ENCODE results near the gene ROBO4. TPM values are rescaled to one million over a fixed set of nuclear protein-coding genes. Genes with fewer than 3 reads are reported as not detected.

ROBO4 gene
- total RNA-seq, 1 experiment from 2014 or later: 1.6 TPM

DNA sequence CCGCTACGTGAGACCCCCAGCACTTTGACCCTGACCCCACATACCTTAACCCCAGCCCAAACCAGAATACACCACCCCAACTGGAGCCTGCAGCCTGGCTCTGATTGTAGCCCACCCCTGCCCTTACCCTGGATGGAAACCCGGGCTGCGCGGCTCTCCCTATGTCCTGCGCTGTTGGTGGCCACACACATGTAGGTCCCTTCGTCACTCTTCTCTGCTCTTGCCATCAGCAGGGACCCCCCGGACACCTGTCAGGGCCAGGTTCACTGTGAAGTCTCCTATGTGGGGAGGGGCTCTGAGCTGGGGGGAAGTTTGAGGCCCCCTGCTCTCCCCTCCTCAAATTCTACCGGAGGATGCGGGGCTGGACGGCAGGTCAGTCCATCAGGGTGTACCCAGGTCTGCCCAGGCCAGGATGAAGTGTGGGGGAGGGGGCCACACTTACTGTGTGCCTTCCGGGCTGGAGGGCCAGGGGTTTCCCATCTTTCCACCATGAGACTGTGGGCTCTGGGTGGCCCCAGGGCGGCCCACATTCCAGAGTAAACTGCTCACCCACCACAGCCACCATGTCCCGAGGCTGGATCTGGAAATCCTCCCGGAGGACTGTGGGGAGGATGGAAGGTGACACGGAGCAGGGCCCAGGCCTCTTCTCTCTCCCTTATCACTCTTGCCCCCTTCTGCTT is 1.5 kb downstream of the ROBO4 start:
- POLR2A ChIA-PET (ENCODE audit: unreplicated experiment): no interaction called here
- DNase-seq (peak; percentile 59), ATAC-seq (no peak)
- no peaks in the 10 kb centered on the region for H3K36me3 ChIP-seq (ENCODE audit: low read depth, low read length)
- CTCF ChIA-PET: no interaction called here
- no peak overlapping the region for H3K9ac ChIP-seq (ENCODE audit: low read length)
- H3K27ac ChIP-seq (ENCODE audit: low read length): no peak overlapping the region
- H3K4me2 ChIP-seq (ENCODE audit: low read length): no peak overlapping the region
- intact Hi-C loops (cut with micrococcal nuclease): no loop called here
- peaks cover 59% of the 10 kb centered on the region for H3K4me1 ChIP-seq (ENCODE audit: insufficient read depth, low read length)
- no peaks in the 10 kb centered on the region for H3K9me3 ChIP-seq (ENCODE audit: low read length)
- TF ChIP-seq, protein P1, sequence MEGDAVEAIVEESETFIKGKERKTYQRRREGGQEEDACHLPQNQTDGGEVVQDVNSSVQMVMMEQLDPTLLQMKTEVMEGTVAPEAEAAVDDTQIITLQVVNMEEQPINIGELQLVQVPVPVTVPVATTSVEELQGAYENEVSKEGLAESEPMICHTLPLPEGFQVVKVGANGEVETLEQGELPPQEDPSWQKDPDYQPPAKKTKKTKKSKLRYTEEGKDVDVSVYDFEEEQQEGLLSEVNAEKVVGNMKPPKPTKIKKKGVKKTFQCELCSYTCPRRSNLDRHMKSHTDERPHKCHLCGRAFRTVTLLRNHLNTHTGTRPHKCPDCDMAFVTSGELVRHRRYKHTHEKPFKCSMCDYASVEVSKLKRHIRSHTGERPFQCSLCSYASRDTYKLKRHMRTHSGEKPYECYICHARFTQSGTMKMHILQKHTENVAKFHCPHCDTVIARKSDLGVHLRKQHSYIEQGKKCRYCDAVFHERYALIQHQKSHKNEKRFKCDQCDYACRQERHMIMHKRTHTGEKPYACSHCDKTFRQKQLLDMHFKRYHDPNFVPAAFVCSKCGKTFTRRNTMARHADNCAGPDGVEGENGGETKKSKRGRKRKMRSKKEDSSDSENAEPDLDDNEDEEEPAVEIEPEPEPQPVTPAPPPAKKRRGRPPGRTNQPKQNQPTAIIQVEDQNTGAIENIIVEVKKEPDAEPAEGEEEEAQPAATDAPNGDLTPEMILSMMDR (conservative IDR thresholded peaks at IDR 0.05; ENCODE audit: low read depth, low read length): no peak
- no peak for TF ChIP-seq EZH2phosphoT487 (IDR thresholded peaks at IDR 0.05; ENCODE audit: borderline replicate concordance, low read length)
- no peak for TF ChIP-seq EZH2 (IDR thresholded peaks at IDR 0.05; ENCODE audit: low read length, unreplicated experiment)
- H3F3A ChIP-seq (ENCODE audit: low read length, unreplicated experiment): peaks cover 15% of the 10 kb centered on the region
- BruUV-seq (replicated peaks): no TSS peak
- no peaks in the 10 kb centered on the region for H3K9me2 ChIP-seq (replicated peaks; ENCODE audit: low read length)
- H4K20me1 ChIP-seq (ENCODE audit: low read length): no peaks in the 10 kb centered on the region
- H2AFZ ChIP-seq (ENCODE audit: low read length): no peak overlapping the region
- no peaks in the 10 kb centered on the region for H3K79me2 ChIP-seq (ENCODE audit: low read length)
- H3K4me3 ChIP-seq (ENCODE audit: low read length): no peak overlapping the region
- no peaks in the 10 kb centered on the region for H3K27me3 ChIP-seq (ENCODE audit: low read length)

DNA sequence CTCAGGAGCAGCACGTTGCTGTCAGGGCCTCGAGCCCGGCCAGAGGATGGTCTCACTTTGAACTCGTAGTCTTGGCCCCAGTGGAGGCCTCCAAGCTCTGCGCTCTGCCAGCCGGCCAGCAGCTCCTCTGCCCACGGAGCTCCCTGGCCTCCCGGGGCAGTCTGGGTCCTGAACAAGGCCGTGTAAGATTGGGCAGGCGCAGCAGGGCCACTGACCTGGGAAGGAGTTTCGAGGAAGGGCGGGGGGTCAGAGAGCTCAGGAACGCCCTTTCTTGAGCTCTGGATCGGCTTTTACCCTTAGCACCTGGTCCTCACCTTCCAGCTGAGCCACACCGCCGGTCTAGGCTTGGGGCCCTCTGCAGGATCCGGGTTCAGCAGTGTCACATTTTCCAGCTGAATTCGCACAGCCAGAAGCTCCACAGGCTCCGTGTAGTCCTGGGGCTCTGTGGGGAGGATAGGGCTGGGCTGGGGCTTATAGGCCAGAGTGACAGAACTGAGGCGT is 2.1 kb downstream of the ROBO4 start:
- no peak overlapping the region for H3K4me2 ChIP-seq (ENCODE audit: low read length)
- H3K36me3 ChIP-seq (ENCODE audit: low read depth, low read length): no peaks in the 10 kb centered on the region
- BruUV-seq (replicated peaks): no TSS peak
- no peak overlapping the region for H2AFZ ChIP-seq (ENCODE audit: low read length)
- DNase-seq: no peak
- no peak for ATAC-seq
- no peak overlapping the region for H3K9ac ChIP-seq (ENCODE audit: low read length)
- no peak overlapping the region for H3K4me3 ChIP-seq (ENCODE audit: low read length)
- TF ChIP-seq, protein P1 (conservative IDR thresholded peaks at IDR 0.05; ENCODE audit: low read depth, low read length): no peak
- TF ChIP-seq EZH2phosphoT487 (IDR thresholded peaks at IDR 0.05; ENCODE audit: borderline replicate concordance, low read length) (no peak), EZH2 (IDR thresholded peaks at IDR 0.05; ENCODE audit: low read length, unreplicated experiment) (no peak)
- no peaks in the 10 kb centered on the region for H4K20me1 ChIP-seq (ENCODE audit: low read length)
- H3K4me1 ChIP-seq (ENCODE audit: insufficient read depth, low read length): peaks cover 52% of the 10 kb centered on the region
- CTCF ChIA-PET: no interaction called here
- intact Hi-C loops (cut with micrococcal nuclease): no loop called here
- POLR2A ChIA-PET (ENCODE audit: unreplicated experiment): interaction anchor here (0.6 kb wide), 1 partner anchor 9 kb away, joined by 6 read pairs; no protein-coding TSS in a partner anchor
- no peaks in the 10 kb centered on the region for H3K9me3 ChIP-seq (ENCODE audit: low read length)
- H3F3A ChIP-seq (ENCODE audit: low read length, unreplicated experiment): peaks cover 15% of the 10 kb centered on the region
- H3K9me2 ChIP-seq (replicated peaks; ENCODE audit: low read length): no peaks in the 10 kb centered on the region
- no peaks in the 10 kb centered on the region for H3K79me2 ChIP-seq (ENCODE audit: low read length)
- no peak overlapping the region for H3K27ac ChIP-seq (ENCODE audit: low read length)
- H3K27me3 ChIP-seq (ENCODE audit: low read length): no peaks in the 10 kb centered on the region
